H9 (cell line): ENCODE data around the gene FRZB. TPM values are rescaled to one million over a fixed set of nuclear protein-coding genes. Genes with fewer than 3 reads are reported as not detected.
"Not testable (repeated sequence)": the region's sequence is repeated elsewhere in the genome, so short reads cannot be mapped to it uniquely, and the experiment has no call there.

Experiments used
- DNase-seq: peaks from one replicate; pipeline ENCODE4 v3.0.0-alpha.2; 2017
- H2AFZ ChIP-seq: one replicate; pipeline ENCODE4 v1.6.1; 2013; ENCODE audit warnings: mild to moderate bottlenecking, low read length, control low read depth, moderate library complexity
- H2AK5ac ChIP-seq: 2 replicates; pipeline ENCODE4 v1.6.1; 2013; ENCODE audit warnings: low read length, control low read depth, mixed read lengths; ENCODE audit not compliant: insufficient read length
- H2BK120ac ChIP-seq: one replicate; pipeline ENCODE4 v1.6.1; 2013; ENCODE audit warnings: low read depth, mild to moderate bottlenecking, low read length, control low read depth, inconsistent platforms; ENCODE audit not compliant: poor library complexity, severe bottlenecking
- H2BK12ac ChIP-seq: 2 replicates; pipeline ENCODE4 v1.6.1; 2013; ENCODE audit warnings: low read length, control low read depth, mixed read lengths, low read depth; ENCODE audit not compliant: insufficient read length
- H2BK15ac ChIP-seq: 2 replicates; pipeline ENCODE4 v1.6.1; 2013; ENCODE audit warnings: low read depth, low read length, control low read depth
- H2BK20ac ChIP-seq: one replicate; pipeline ENCODE4 v1.6.1; 2013; ENCODE audit warnings: low read depth, mild to moderate bottlenecking, low read length, control low read depth, inconsistent platforms; ENCODE audit not compliant: poor library complexity, severe bottlenecking
- H2BK5ac ChIP-seq: 2 replicates; pipeline ENCODE4 v1.6.1; 2013; ENCODE audit warnings: low read length, control low read depth, mixed read lengths; ENCODE audit not compliant: insufficient read length
- H3K14ac ChIP-seq: 2 replicates; pipeline ENCODE4 v1.6.1; 2013; ENCODE audit warnings: low read length, control low read depth; ENCODE audit not compliant: insufficient read depth
- H3K18ac ChIP-seq: 2 replicates; pipeline ENCODE4 v1.6.1; 2013; ENCODE audit warnings: low read depth, mild to moderate bottlenecking, mixed read lengths, low read length, control low read depth; ENCODE audit not compliant: insufficient read length
- H3K23ac ChIP-seq: 2 replicates; pipeline ENCODE4 v1.6.1; 2013; ENCODE audit warnings: low read length, control low read depth, mixed read lengths, low read depth; ENCODE audit not compliant: insufficient read length
- H3K23me2 ChIP-seq: 2 replicates; pipeline ENCODE4 v1.6.1; 2013; ENCODE audit warnings: low read depth, mild to moderate bottlenecking, mixed read lengths, low read length, control low read depth; ENCODE audit not compliant: insufficient read length, poor library complexity, severe bottlenecking
- H3K27ac ChIP-seq: 2 replicates; pipeline ENCODE4 v1.5.1; 2013; ENCODE audit warnings: low read length, control low read depth, mixed read lengths, low read depth; ENCODE audit not compliant: insufficient read length
- H3K27me3 ChIP-seq: 2 replicates; pipeline ENCODE4 v1.6.1; 2013; ENCODE audit warnings: low read length, control low read depth, inconsistent platforms; ENCODE audit not compliant: insufficient read depth
- H3K4ac ChIP-seq: 2 replicates; pipeline ENCODE4 v1.6.1; 2013; ENCODE audit warnings: low read depth, mild to moderate bottlenecking, control low read depth, inconsistent platforms, low read length, moderate library complexity
- H3K4me1 ChIP-seq: 2 replicates; pipeline ENCODE4 v1.6.1; 2013; ENCODE audit warnings: low read length, control low read depth, inconsistent platforms; ENCODE audit not compliant: insufficient read depth
- H3K4me2 ChIP-seq: 2 replicates; pipeline ENCODE4 v1.6.1; 2013; ENCODE audit warnings: low read length, control low read depth, mixed read lengths; ENCODE audit not compliant: insufficient read length, insufficient read depth
- H3K56ac ChIP-seq: 2 replicates; pipeline ENCODE4 v1.6.1; 2013; ENCODE audit warnings: low read depth, mild to moderate bottlenecking, mixed read lengths, low read length, control low read depth; ENCODE audit not compliant: insufficient read length
- H3K79me1 ChIP-seq: 2 replicates; pipeline ENCODE4 v1.6.1; 2013; ENCODE audit warnings: low read depth, mild to moderate bottlenecking, moderate library complexity, low read length, control low read depth, inconsistent platforms; ENCODE audit not compliant: insufficient read depth, poor library complexity, severe bottlenecking
- H3K79me2 ChIP-seq: 2 replicates; pipeline ENCODE4 v1.6.1; 2013; ENCODE audit warnings: low read length, control low read depth, inconsistent platforms; ENCODE audit not compliant: insufficient read depth
- H3K9ac ChIP-seq: 2 replicates; pipeline ENCODE4 v1.6.1; 2013; ENCODE audit warnings: low read length, control low read depth, mixed read lengths; ENCODE audit not compliant: insufficient read length; ENCODE audit errors: extremely low read depth
- H3K9me3 ChIP-seq: one replicate; pipeline ENCODE4 v1.6.1; 2013; ENCODE audit warnings: low read depth, low read length, inconsistent platforms; ENCODE audit not compliant: control insufficient read depth
- H3T11ph ChIP-seq: one replicate; pipeline ENCODE4 v1.6.1; 2013; ENCODE audit warnings: mild to moderate bottlenecking, low read length, control low read depth, inconsistent platforms
- H4K20me1 ChIP-seq: one replicate; pipeline ENCODE4 v1.6.1; 2013; ENCODE audit not compliant: control insufficient read depth, insufficient read length, insufficient read depth
- H4K5ac ChIP-seq: 2 replicates; pipeline ENCODE4 v1.6.1; 2013; ENCODE audit warnings: low read depth, mild to moderate bottlenecking, mixed read lengths, low read length, control low read depth; ENCODE audit not compliant: insufficient read length
- H4K8ac ChIP-seq: replicated peaks from 2 replicates; pipeline ENCODE4 v1.6.1; 2013; ENCODE audit warnings: low read length, control low read depth, mixed read lengths, low read depth; ENCODE audit not compliant: insufficient read length
- H4K91ac ChIP-seq: 2 replicates; pipeline ENCODE4 v1.6.1; 2013; ENCODE audit warnings: low read depth, mild to moderate bottlenecking, moderate library complexity, mixed read lengths, low read length, control low read depth; ENCODE audit not compliant: insufficient read length
- H3K27ac Mint-ChIP-seq, 3 experiments: 2 replicates in 2 of 3; 3 replicates in 1 of 3; pipeline ENCODE4 v1.8.0; 2020 to 2021; ENCODE audit warnings: mixed read lengths in 3 of 3, mild to moderate bottlenecking in 1 of 3, moderate library complexity in 1 of 3
- H3K27me3 Mint-ChIP-seq: 2 replicates; pipeline ENCODE4 v1.8.0; 2021; ENCODE audit warnings: low read depth, mild to moderate bottlenecking, moderate library complexity, mixed read lengths
- H3K36me3 Mint-ChIP-seq, 3 experiments: 2 replicates in 2 of 3; 3 replicates in 1 of 3; pipeline ENCODE4 v1.8.0; 2020 to 2021; ENCODE audit warnings: low read depth in 3 of 3, mixed read lengths in 3 of 3; ENCODE audit not compliant: insufficient read depth in 1 of 3
- H3K4me1 Mint-ChIP-seq, 2 experiments: 2 replicates each; pipeline ENCODE4 v1.8.0; 2020; ENCODE audit warnings: mixed read lengths in 2 of 2
- H3K4me3 Mint-ChIP-seq, 2 experiments: 2 replicates in 1 of 2; 3 replicates in 1 of 2; pipeline ENCODE4 v1.8.0; 2020 to 2021; ENCODE audit warnings: mild to moderate bottlenecking in 2 of 2, mixed read lengths in 2 of 2, moderate library complexity in 1 of 2
- H3K9me3 Mint-ChIP-seq, 2 experiments: 2 replicates in 1 of 2; 3 replicates in 1 of 2; pipeline ENCODE4 v1.8.0; 2020; ENCODE audit warnings: mild to moderate bottlenecking in 2 of 2, mixed read lengths in 2 of 2, moderate library complexity in 1 of 2
- CTCF ChIP-seq: fragments of 200-600 bp; sonication (generic); conservative IDR thresholded peaks from 3 replicates; pipeline ENCODE4 v1.8.0; 2021; ENCODE audit warnings: antibody characterized with exemption, mild to moderate bottlenecking
- WGBS: extraction: QIAGEN DNeasy Blood & Tissue Kit; methylation state at CpG from one replicate; pipeline ENCODE4 v1.1.7; 2013; ENCODE audit warnings: missing lambda C conversion rate, low lambda C conversion rate, mixed read lengths; ENCODE audit not compliant: insufficient read length; ENCODE audit errors: extremely low coverage; 5-methylcytosine and 5-hydroxymethylcytosine counted together
- total RNA-seq: library from RNA; stranded (reverse); gene quantifications from 2 replicates; pipeline ENCODE4 v1.2.1, GENCODE V29; 2021

Gene FRZB
- total RNA-seq, 1 experiment from 2014 or later = 1.1 TPM

- H3K27me3 Mint-ChIP-seq = no peaks in the 10 kb centered on the region; the same call in 1 of the 2 replicates
- H2BK20ac ChIP-seq = no peak overlapping the region
- H3K9me3 ChIP-seq = no peaks in the 10 kb centered on the region
- no peak overlapping the region for H4K8ac ChIP-seq
- no peak overlapping the region for H2BK12ac ChIP-seq
- H3K36me3 Mint-ChIP-seq = peaks cover 3 to 10% (median 3%) of the 10 kb centered on the region in 3 experiments; a peak in 4 of 7 replicates
- no peak overlapping the region for H2BK5ac ChIP-seq
- no peak overlapping the region for H4K91ac ChIP-seq
- no peak overlapping the region for H2BK15ac ChIP-seq
- no peak overlapping the region for H3K4me3 Mint-ChIP-seq
- no peaks in the 10 kb centered on the region for H3K23me2 ChIP-seq
- no peak overlapping the region for H3K27ac Mint-ChIP-seq
- H3K23ac ChIP-seq = no peak overlapping the region
- H2BK120ac ChIP-seq = no peak overlapping the region
- H3T11ph ChIP-seq = no peak overlapping the region
- H4K5ac ChIP-seq = no peak overlapping the region
- H2AK5ac ChIP-seq = no peak overlapping the region
- no peaks in the 10 kb centered on the region for H3K79me1 ChIP-seq
- no peak overlapping the region for H2AFZ ChIP-seq
- no peaks in the 10 kb centered on the region for H4K20me1 ChIP-seq
- H3K4me1 Mint-ChIP-seq = 0 out of 4 replicates have a peak, but pooled peaks cover 0 to 5% of the 10 kb centered on the region in 2 experiments
- no peak overlapping the region for H3K56ac ChIP-seq
- WGBS = no CpG with 5 or more reads among the region's 2 CpGs
- H3K79me2 ChIP-seq = no peaks in the 10 kb centered on the region
- peaks cover 10 to 11% of the 10 kb centered on the region in 2 experiments for H3K9me3 Mint-ChIP-seq
- no peak for DNase-seq
- H3K14ac ChIP-seq = no peak overlapping the region
- H3K27me3 ChIP-seq = no peaks in the 10 kb centered on the region
- H3K18ac ChIP-seq = no peak overlapping the region
- H3K4me2 ChIP-seq = no peak overlapping the region
- H3K9ac ChIP-seq = no peak overlapping the region
- H3K4ac ChIP-seq = no peak overlapping the region
- TF ChIP-seq CTCF = no peak
- H3K27ac ChIP-seq = no peak overlapping the region
- H3K4me1 ChIP-seq = no peaks in the 10 kb centered on the region
These were observed 17.0 kb upstream of the FRZB start for GRCh38 chr2:182883451-182883850.

GRCh38 chr2:182880100-182880499 lies 13.7 kb upstream of the FRZB start:
- H3K23me2 ChIP-seq, H2AK5ac ChIP-seq, H3T11ph ChIP-seq, H4K5ac ChIP-seq, H2BK120ac ChIP-seq, H3K79me1 ChIP-seq, H4K91ac ChIP-seq, H3K27ac Mint-ChIP-seq, H3K14ac ChIP-seq, H3K4ac ChIP-seq, H3K18ac ChIP-seq, H2AFZ ChIP-seq, H4K20me1 ChIP-seq, H3K27me3 Mint-ChIP-seq, H3K4me2 ChIP-seq, H3K9ac ChIP-seq, H4K8ac ChIP-seq, H3K56ac ChIP-seq, DNase-seq, H3K23ac ChIP-seq, H3K4me1 Mint-ChIP-seq, H2BK15ac ChIP-seq, H3K27me3 ChIP-seq, H3K9me3 ChIP-seq, H2BK5ac ChIP-seq, H2BK12ac ChIP-seq, H3K79me2 ChIP-seq, H3K27ac ChIP-seq, H3K4me1 ChIP-seq, H3K4me3 Mint-ChIP-seq, H2BK20ac ChIP-seq: not testable (repeated sequence)
- peaks cover 10 to 11% of the 10 kb centered on the region in 2 experiments for H3K9me3 Mint-ChIP-seq
- peaks cover 3 to 10% (median 3%) of the 10 kb centered on the region in 3 experiments; a peak in 4 of 7 replicates for H3K36me3 Mint-ChIP-seq
- WGBS = no CpG with 5 or more reads among the region's 1 CpG
